SK-N-SH (cell line): ENCODE data around the gene CD99L2.
"Not testable (repeated sequence)": the region's sequence is repeated elsewhere in the genome, so short reads cannot be mapped to it uniquely, and the experiment has no call there.

Experiments
- CHD2 ChIP-seq: fragments of 150-350 bp; IDR thresholded peaks from 2 replicates; pipeline ENCODE4 v1.6.1; 2018; ENCODE audit warnings: low read length; ENCODE audit not compliant: partially characterized antibody
- FOSL2 ChIP-seq: IDR thresholded peaks from 2 replicates; pipeline ENCODE4 v1.4.0; 2012; ENCODE audit warnings: low read depth, mild to moderate bottlenecking, moderate library complexity, borderline replicate concordance
- GATA2 ChIP-seq: sonication (generic); formaldehyde crosslinking; IDR thresholded peaks from 2 replicates; pipeline ENCODE4 v1.5.0; 2020; ENCODE audit warnings: mild to moderate bottlenecking, missing genetic modification reagents
- JUND ChIP-seq: IDR thresholded peaks from 2 replicates; pipeline ENCODE4 v1.4.0; 2012
- MEF2A ChIP-seq: IDR thresholded peaks from 2 replicates; pipeline ENCODE4 v1.4.0; 2012; ENCODE audit warnings: low read depth, borderline replicate concordance
- POLR2AphosphoS5 ChIP-seq: IDR thresholded peaks from 2 replicates; pipeline ENCODE4 v1.6.1; 2012; ENCODE audit warnings: low read depth, low read length
- TAF1 ChIP-seq: IDR thresholded peaks from 2 replicates; pipeline ENCODE4 v1.6.1; 2012; ENCODE audit warnings: low read depth, mild to moderate bottlenecking, low read length, moderate library complexity, borderline replicate concordance
- TCF12 ChIP-seq: IDR thresholded peaks from 2 replicates; pipeline ENCODE4 v1.4.0; 2012
- TF ChIP-seq, protein P1 (sequence below): fragments of 200-600 bp; sonication (generic); IDR thresholded peaks from 2 replicates; pipeline ENCODE4 v1.6.1; 2017; ENCODE audit warnings: antibody characterized with exemption, mild to moderate bottlenecking, moderate library complexity
- TF ChIP-seq, protein P2 (sequence below): IDR thresholded peaks from 2 replicates; pipeline ENCODE4 v1.4.0; 2012; ENCODE audit warnings: low read depth

DNA sequence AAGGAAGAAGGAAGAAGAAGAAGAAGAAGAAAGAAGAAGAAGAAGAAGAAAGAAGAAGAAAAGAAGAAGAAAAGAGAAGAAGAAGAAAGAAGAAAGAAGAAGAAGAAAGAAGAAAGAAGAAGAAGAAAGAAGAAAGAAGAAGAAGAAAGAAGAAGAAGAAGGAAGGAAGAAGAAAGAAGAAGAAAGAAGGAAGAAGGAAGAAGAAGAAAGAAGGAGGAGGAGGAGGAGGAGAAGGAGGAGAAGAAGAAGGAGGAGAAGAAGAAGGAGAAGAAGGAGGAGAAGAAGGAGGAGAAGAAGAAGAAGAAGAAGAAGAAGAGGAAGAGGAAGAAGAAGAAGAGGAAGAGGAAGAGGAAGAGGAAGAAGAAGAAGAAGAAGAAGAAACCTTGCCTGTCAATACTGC lies 74.1 kb downstream of the CD99L2 start:
- TF ChIP-seq, protein P1, sequence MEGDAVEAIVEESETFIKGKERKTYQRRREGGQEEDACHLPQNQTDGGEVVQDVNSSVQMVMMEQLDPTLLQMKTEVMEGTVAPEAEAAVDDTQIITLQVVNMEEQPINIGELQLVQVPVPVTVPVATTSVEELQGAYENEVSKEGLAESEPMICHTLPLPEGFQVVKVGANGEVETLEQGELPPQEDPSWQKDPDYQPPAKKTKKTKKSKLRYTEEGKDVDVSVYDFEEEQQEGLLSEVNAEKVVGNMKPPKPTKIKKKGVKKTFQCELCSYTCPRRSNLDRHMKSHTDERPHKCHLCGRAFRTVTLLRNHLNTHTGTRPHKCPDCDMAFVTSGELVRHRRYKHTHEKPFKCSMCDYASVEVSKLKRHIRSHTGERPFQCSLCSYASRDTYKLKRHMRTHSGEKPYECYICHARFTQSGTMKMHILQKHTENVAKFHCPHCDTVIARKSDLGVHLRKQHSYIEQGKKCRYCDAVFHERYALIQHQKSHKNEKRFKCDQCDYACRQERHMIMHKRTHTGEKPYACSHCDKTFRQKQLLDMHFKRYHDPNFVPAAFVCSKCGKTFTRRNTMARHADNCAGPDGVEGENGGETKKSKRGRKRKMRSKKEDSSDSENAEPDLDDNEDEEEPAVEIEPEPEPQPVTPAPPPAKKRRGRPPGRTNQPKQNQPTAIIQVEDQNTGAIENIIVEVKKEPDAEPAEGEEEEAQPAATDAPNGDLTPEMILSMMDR = not testable (repeated sequence)
- TF ChIP-seq JUND; POLR2AphosphoS5; TAF1; TCF12; CHD2; GATA2 (CRISPR knock-in tag); MEF2A; FOSL2: not testable (repeated sequence)
- TF ChIP-seq, protein P2, sequence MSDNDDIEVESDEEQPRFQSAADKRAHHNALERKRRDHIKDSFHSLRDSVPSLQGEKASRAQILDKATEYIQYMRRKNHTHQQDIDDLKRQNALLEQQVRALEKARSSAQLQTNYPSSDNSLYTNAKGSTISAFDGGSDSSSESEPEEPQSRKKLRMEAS = not testable (repeated sequence)
